ENCODE measurements around the gene ALG14. TPM values are rescaled to one million over a fixed set of nuclear protein-coding genes. Genes with fewer than 3 reads are reported as not detected.

The ALG14 gene
- total RNA-seq, 4 donors from 2014 or later = 0.62 to 1.2 (median 0.79) TPM

DNA sequence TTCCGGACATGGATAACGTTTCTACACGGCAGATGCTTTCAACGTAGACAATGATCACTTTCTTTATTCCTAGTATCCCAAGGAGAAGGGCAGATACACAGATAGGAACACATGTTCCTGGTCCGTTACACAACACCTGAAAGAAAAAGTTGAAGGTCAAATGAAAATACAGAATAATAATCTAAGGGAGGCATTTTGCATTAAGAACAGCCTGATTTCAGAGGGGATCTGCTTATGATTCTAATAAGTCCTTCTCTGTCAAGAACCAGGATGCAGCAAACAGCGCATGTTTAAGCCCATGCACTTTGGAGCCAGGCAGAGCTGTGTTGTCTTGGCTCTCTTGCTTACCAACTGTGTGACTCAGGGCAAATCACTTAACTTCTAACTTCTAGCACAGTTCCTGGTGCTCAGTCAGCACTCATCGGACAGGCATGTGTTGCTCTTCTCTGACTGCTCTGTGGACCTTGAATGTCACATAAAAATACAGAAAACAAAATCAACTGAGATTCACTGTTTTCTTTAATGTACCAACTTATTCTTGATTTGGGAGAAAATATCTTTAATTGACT is 89.5 kb downstream of the ALG14 start:
- H3K27ac ChIP-seq = peak overlapping the region in 3 of 4 donors; percentile 28 to 52 (median 48)

DNA sequence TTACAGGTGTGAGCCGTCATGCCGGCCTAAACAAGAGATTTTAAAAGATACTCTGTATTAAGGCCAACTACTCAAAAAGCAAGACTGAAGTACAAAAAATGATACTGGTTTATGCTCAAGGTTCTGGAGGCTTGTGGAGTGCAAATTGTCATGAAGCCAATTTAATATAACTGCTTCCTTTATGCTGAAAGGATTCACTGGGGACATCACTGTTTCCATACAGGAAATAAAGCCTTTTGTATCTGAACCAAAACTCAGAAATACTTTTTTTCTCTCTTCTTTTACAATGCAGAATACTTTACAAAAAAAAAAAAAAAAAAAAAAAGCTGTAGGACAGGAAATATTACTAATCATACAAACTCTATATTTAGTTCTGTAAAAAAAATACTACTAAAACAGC is 90.4 kb downstream of the ALG14 start:
- TF ChIP-seq POLR2AphosphoS5 (IDR thresholded peaks at IDR 0.05) (no peak), EP300 (IDR thresholded peaks at IDR 0.05) (no peak), CTCF (IDR thresholded peaks at IDR 0.05) (no peak), POLR2A (IDR thresholded peaks at IDR 0.05) (no peak)
- Histone ChIP-seq H3K9me3 (no peaks in the 10 kb centered on the region), H3K4me1 (peaks cover 0 to 17% (median 7%) of the 10 kb centered on the region in 3 donors), H3K36me3 (no peaks in the 10 kb centered on the region), H3K4me3 (no peak overlapping the region), H3K27me3 (no peaks in the 10 kb centered on the region), H3K27ac (peak overlapping the region in 1 of 4 donors; percentile 52)
- WGBS, 2 donors (ENCODE audit: low coverage in 1 of 2) = 69% methylated on average over 2 of the region's 2 CpGs; no CpG with 5 or more reads in 1 of the 2 donors
- ATAC-seq = no peak

More for the DNA sequence above, 89.5 kb downstream of the ALG14 start:
- Histone ChIP-seq H3K4me1 (peaks cover 0 to 17% (median 7%) of the 10 kb centered on the region in 3 donors), H3K4me3 (no peak overlapping the region), H3K27me3 (no peaks in the 10 kb centered on the region), H3K36me3 (no peaks in the 10 kb centered on the region), H3K9me3 (no peaks in the 10 kb centered on the region)
- peak; percentile 77 for ATAC-seq
- WGBS, 2 donors (ENCODE audit: low coverage in 1 of 2) = 52% methylated on average over 6 to 7 of the region's 7 CpGs
- no peak for TF ChIP-seq POLR2A (IDR thresholded peaks at IDR 0.05)
- TF ChIP-seq CTCF (IDR thresholded peaks at IDR 0.05) = no peak
- TF ChIP-seq POLR2AphosphoS5 (IDR thresholded peaks at IDR 0.05) = no peak
- TF ChIP-seq EP300 (IDR thresholded peaks at IDR 0.05) = no peak

GRCh38 chr1:94981575-94981973 is 91.2 kb downstream of the ALG14 start:
- Histone ChIP-seq H3K4me3 (no peak overlapping the region), H3K36me3 (no peaks in the 10 kb centered on the region), H3K4me1 (peaks cover 0 to 17% (median 7%) of the 10 kb centered on the region in 3 donors), H3K27me3 (no peaks in the 10 kb centered on the region), H3K27ac (no peak overlapping the region), H3K9me3 (no peaks in the 10 kb centered on the region)
- ATAC-seq = no peak
- 67 to 93% methylated on average over 1 of the region's 1 CpG for WGBS, 2 donors (ENCODE audit: low coverage in 1 of 2)
- TF ChIP-seq POLR2A (IDR thresholded peaks at IDR 0.05) = no peak
- no peak for TF ChIP-seq POLR2AphosphoS5 (IDR thresholded peaks at IDR 0.05)
- no peak for TF ChIP-seq EP300 (IDR thresholded peaks at IDR 0.05)
- no peak for TF ChIP-seq CTCF (IDR thresholded peaks at IDR 0.05)

DNA sequence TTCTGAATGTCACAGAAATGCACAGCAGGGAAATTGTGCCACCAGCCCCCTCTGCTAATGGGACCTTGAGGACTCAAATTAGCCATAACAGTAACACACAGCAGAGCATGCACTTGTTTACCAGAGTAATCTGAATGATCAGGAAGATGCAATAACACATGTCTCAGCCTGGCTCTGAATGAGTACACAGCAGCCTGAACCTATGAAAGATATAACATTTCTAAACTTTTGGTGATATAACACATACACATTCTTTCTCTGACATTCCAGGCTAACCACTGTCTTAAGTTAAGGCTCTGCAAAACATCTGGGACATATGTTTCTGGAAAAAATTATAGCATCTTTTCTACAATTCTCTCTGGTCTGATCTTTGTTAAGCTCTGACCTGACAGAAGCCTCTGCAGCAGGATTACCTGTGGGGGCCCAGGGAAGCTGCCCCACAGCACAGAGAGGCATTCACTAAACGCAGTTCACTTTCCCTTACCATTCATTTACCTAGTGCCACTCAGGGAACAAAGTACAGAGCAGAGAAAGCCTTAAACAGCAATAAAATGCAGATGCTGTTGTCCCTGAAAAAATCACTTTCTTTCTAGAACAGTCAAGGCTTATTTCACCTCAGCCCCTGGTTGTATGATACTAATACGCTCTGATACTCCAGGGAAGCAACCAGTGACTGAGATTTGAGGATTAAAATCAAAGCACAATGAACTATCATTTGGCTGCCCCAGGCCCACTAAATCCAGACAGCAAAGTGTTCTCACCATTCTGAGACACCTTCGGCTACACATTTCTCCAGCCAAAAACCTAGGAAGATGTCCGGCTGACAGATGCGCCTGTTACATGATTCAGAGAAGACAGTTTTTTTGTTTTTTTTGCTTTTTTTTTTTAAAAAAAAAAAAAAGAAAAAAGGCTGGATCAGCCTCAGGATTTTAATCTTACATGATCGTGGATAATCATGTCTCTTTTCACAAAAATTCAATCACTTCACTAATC is 91.9 kb downstream of the ALG14 start:
- Histone ChIP-seq H3K4me1 (peaks cover 0 to 17% (median 7%) of the 10 kb centered on the region in 3 donors), H3K27ac (peak overlapping the region in 3 of 4 donors; percentile 9 to 58 (median 50)), H3K9me3 (no peaks in the 10 kb centered on the region), H3K36me3 (no peaks in the 10 kb centered on the region), H3K27me3 (no peaks in the 10 kb centered on the region), H3K4me3 (no peak overlapping the region)
- 65 to 74% methylated on average over 4 to 6 of the region's 6 CpGs for WGBS, 2 donors (ENCODE audit: low coverage in 1 of 2)
- no peak for ATAC-seq
- TF ChIP-seq CTCF (IDR thresholded peaks at IDR 0.05) (no peak), EP300 (IDR thresholded peaks at IDR 0.05) (no peak), POLR2AphosphoS5 (IDR thresholded peaks at IDR 0.05) (no peak), POLR2A (IDR thresholded peaks at IDR 0.05) (no peak)
